Mesodermal cell (in vitro differentiated cells): ENCODE measurements around the gene SHB.

Experiments
- H3K27ac ChIP-seq: 2 replicates; pipeline ENCODE4 v1.7.0; 2013; ENCODE audit warnings: mild to moderate bottlenecking, low read depth, low read length, moderate library complexity; ENCODE audit not compliant: severe bottlenecking
- H3K36me3 ChIP-seq: 2 replicates; pipeline ENCODE4 v1.7.1; 2013; ENCODE audit warnings: mild to moderate bottlenecking, low read length, moderate library complexity; ENCODE audit not compliant: control insufficient read depth, insufficient read depth
- H3K4me1 ChIP-seq: one replicate; pipeline ENCODE4 v1.7.1; 2013; ENCODE audit warnings: mild to moderate bottlenecking, low read length; ENCODE audit not compliant: insufficient read depth, control insufficient read depth, poor library complexity, severe bottlenecking
- H3K4me3 ChIP-seq: 2 replicates; pipeline ENCODE4 v1.7.0; 2013; ENCODE audit warnings: low read length, control low read depth, mild to moderate bottlenecking; ENCODE audit not compliant: insufficient read depth, poor library complexity, severe bottlenecking; ENCODE audit errors: extremely low read depth
- H3K9me3 ChIP-seq: 2 replicates; pipeline ENCODE4 v1.7.1; 2013; ENCODE audit warnings: mild to moderate bottlenecking, low read length, moderate library complexity; ENCODE audit not compliant: control insufficient read depth
- WGBS, 2 experiments: methylation state at CpG; one replicate each; pipeline ENCODE4 v1.1.5; 2013; ENCODE audit warnings: missing lambda C conversion rate in 2 of 2; ENCODE audit not compliant: insufficient coverage in 2 of 2; 5-methylcytosine and 5-hydroxymethylcytosine counted together

The SHB gene

DNA sequence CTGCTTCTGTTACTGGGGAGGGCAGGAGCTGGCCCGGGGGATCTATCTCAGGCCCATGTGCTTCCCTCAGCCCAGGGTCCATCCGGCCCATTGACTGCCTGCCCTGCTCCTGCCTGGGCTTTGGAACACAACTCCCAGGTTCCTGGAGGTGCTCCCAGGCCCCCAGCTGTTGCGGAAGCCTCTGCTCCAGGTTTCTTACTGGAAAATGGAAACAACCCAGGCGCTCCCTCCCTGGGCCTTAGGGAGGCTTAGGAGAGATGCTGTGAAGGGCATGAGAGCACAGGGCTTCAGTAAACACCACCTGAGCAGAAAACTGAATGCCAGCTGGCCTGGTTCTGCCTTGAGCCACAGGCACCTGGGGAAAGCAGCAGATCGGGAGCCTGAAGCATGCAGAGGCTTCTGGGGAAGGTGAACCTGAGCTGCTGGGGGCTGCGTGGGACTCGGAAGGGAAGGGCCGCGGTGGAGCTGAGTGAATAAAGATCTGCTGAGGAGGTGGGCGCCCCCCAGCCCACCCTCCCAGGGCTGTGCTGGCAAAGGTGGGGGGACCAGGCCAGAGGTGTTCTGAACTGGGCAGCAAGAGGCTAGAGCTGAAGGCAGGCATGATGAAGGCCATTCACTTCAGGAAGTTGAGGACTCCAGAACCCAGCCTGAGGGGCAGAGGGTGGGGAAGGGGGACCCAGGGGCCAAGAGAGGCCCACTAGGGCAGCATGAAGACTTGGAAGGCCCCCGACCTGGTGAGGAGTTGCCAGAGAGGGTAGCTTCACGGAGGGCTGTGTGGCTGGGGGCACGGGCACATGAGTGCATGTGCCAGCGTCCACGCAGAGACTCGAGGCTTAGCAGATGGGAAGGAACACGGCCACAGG lies 64.8 kb downstream of the SHB start:
- peaks cover 47% of the 10 kb centered on the region for H3K4me1 ChIP-seq
- H3K9me3 ChIP-seq = no peaks in the 10 kb centered on the region
- no peak overlapping the region for H3K27ac ChIP-seq
- H3K4me3 ChIP-seq = no peak overlapping the region
- peaks cover 41% of the 10 kb centered on the region for H3K36me3 ChIP-seq
- WGBS, 2 experiments = 94 to 95% methylated on average over 12 to 16 of the region's 17 CpGs

DNA sequence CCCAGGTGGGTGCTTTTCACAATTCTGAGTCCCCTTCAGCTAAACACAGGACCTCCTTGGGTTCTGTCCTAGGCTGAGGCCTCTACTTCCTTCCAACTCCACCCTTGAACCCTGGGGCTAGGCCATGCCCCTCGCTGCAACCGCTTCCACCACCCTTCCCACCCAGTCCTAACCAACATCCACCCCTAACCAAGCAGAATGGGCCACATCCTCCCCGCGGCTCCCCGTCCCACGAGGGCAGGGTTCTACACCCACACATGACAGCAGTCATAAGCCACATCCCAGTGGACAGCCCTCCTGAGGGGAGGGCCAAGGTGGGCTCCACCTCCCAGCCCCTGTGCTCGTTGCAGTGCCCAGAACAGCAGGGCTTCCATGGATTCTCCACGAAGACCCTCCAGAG lies 65.8 kb downstream of the SHB start:
- H3K4me1 ChIP-seq = peaks cover 47% of the 10 kb centered on the region
- 83 to 94% methylated on average over 2 to 6 of the region's 8 CpGs for WGBS, 2 experiments
- H3K36me3 ChIP-seq = peaks cover 46% of the 10 kb centered on the region
- H3K9me3 ChIP-seq = no peaks in the 10 kb centered on the region
- no peak overlapping the region for H3K4me3 ChIP-seq
- H3K27ac ChIP-seq = no peak overlapping the region

DNA sequence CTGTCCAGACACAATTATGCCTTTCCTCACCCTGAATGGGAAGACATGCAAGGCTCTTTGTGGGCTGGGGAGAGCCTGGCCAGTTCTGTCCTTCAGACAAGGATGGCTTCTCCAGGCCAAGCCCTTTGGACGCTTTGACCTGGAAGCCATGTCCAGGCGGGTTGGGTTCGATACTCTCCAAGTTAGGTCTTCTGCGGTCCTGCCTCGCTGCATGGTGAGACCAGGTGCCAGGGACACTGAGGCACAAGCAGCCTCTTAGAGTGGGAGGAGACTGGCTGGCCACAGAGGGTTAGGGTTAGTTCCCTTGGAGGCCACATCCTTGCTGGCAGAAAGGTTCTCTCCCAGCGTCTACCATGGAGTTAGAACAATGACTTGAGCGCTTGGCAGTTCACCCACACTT lies 67.6 kb downstream of the SHB start:
- H3K4me1 ChIP-seq = peaks cover 45% of the 10 kb centered on the region
- no peaks in the 10 kb centered on the region for H3K9me3 ChIP-seq
- peaks cover 47% of the 10 kb centered on the region for H3K36me3 ChIP-seq
- H3K4me3 ChIP-seq = no peak overlapping the region
- 85 to 87% methylated on average over 4 to 7 of the region's 7 CpGs for WGBS, 2 experiments
- no peak overlapping the region for H3K27ac ChIP-seq

DNA sequence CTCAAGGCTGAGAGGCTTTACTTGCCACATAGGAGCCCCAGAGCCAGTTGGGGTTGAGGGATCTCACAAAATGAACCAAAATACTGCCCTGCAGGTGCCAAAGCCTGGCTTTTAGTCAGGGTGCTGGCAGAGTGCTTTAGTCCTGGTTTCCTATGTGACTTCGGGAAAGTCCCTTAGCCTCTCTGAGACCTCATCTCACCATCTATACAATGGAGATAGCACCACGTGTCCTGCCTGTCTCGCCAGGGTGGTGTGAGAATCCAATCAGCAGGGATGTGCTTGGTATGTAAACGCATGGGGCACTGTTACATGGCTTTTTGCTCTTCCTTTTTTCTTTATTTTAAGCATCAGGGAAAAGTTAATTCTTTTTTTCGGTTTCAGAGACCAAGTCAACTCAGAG lies 68.3 kb downstream of the SHB start:
- WGBS, 2 experiments = 93 to 98% methylated on average over 4 of the region's 5 CpGs
- Histone ChIP-seq H3K27ac (no peak overlapping the region), H3K9me3 (no peaks in the 10 kb centered on the region), H3K36me3 (peaks cover 44% of the 10 kb centered on the region), H3K4me1 (peaks cover 44% of the 10 kb centered on the region), H3K4me3 (no peak overlapping the region)

DNA sequence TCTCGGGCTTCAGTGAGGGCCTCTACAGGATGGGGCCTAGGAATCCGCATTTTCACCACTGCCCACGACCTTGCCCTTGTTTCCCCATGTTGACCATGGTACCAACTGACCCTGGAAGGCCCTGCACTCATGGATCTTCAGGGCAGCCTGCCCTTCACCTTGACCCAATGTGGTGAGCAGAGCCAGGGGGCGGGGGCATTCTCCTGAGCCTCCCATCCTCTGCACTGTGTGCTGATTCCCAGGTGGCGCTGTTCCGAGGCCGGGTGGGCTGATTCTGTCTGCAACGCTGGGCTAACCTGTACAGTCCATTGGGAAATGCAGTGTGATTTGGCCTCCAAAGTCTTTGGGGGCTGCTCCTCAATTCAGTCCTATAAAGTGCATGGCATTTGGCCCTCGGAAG lies 68.7 kb downstream of the SHB start:
- Histone ChIP-seq H3K4me3 (no peak overlapping the region), H3K9me3 (no peaks in the 10 kb centered on the region), H3K36me3 (peaks cover 40% of the 10 kb centered on the region), H3K27ac (peak overlapping the region; percentile 23), H3K4me1 (peaks cover 47% of the 10 kb centered on the region)
- 88 to 90% methylated on average over 8 to 9 of the region's 9 CpGs for WGBS, 2 experiments

GRCh38 chr9:37999588-38000189 lies 69.3 kb downstream of the SHB start:
- peak overlapping the region; percentile 29 for H3K27ac ChIP-seq
- H3K4me1 ChIP-seq = peaks cover 41% of the 10 kb centered on the region
- peaks cover 35% of the 10 kb centered on the region for H3K36me3 ChIP-seq
- no peaks in the 10 kb centered on the region for H3K9me3 ChIP-seq
- 88 to 90% methylated on average over 6 to 9 of the region's 11 CpGs for WGBS, 2 experiments
- no peak overlapping the region for H3K4me3 ChIP-seq

- Histone ChIP-seq H3K9me3 (no peaks in the 10 kb centered on the region), H3K4me1 (peaks cover 39% of the 10 kb centered on the region), H3K36me3 (peaks cover 30% of the 10 kb centered on the region), H3K4me3 (no peak overlapping the region), H3K27ac (peak overlapping the region; percentile 57)
- 83 to 96% methylated on average over 3 of the region's 5 CpGs for WGBS, 2 experiments
These were observed 70.0 kb downstream of the SHB start for GRCh38 chr9:37998881-37999587.

GRCh38 chr9:37997636-37998374 lies 71.2 kb downstream of the SHB start:
- WGBS, 2 experiments = 72 to 83% methylated on average over 8 to 15 of the region's 15 CpGs
- no peak overlapping the region for H3K4me3 ChIP-seq
- peaks cover 39% of the 10 kb centered on the region for H3K4me1 ChIP-seq
- H3K36me3 ChIP-seq = peaks cover 24% of the 10 kb centered on the region
- no peaks in the 10 kb centered on the region for H3K9me3 ChIP-seq
- H3K27ac ChIP-seq = peak overlapping the region; percentile 34

- H3K9me3 ChIP-seq = no peaks in the 10 kb centered on the region
- H3K36me3 ChIP-seq = peaks cover 17% of the 10 kb centered on the region
- no peak overlapping the region for H3K27ac ChIP-seq
- H3K4me3 ChIP-seq = no peak overlapping the region
- WGBS, 2 experiments = 92 to 94% methylated on average over 3 to 4 of the region's 4 CpGs
- peaks cover 39% of the 10 kb centered on the region for H3K4me1 ChIP-seq
These were observed 72.2 kb downstream of the SHB start for GRCh38 chr9:37996819-37997217.
